Panc1 (cell line): ENCODE results near the gene TMSB4Y. TPM values are rescaled to one million over a fixed set of nuclear protein-coding genes. Genes with fewer than 3 reads are reported as not detected.

Source experiments
- ATAC-seq: fragments of 200-7000 bp; cut with Tn5 transposase; 2 replicates; pipeline ENCODE4 v1.9.1; 2020; ENCODE audit warnings: mild to moderate bottlenecking, moderate library complexity
- Bru-seq: library from RNA; stranded (reverse); fragments of 400-500 nt; gene quantifications from one replicate; lab custom pipeline; 2021; lab: Mats Ljungman, UMichigan
- BruChase-seq, 2 experiments: library from RNA; stranded (reverse); fragments of 400-500 nt; gene quantifications; one replicate each; lab custom pipeline; 2021; lab: Mats Ljungman, UMichigan
- BruUV-seq: library from RNA; stranded (reverse); fragments of 400-500 nt; replicated peaks from 2 replicates; lab custom pipeline; 2021; lab: Mats Ljungman, UMichigan
- CTCF ChIA-PET: fragments of 300-600 bp; sonication (Branson Sonifier 250); formaldehyde crosslinking; loops from one replicate; lab custom pipeline; 2022; ENCODE audit warnings: antibody characterized with exemption; lab: Charles Lee
- POLR2A ChIA-PET: fragments of 300-600 bp; sonication (Branson Sonifier 250); formaldehyde crosslinking; loops from one replicate; lab custom pipeline; 2022; ENCODE audit warnings: antibody characterized with exemption; lab: Charles Lee
- DNase-seq: peaks from one replicate; pipeline ENCODE4 v3.0.0-alpha.2; 2010; ENCODE audit warnings: low read depth, low spot score
- H3K27ac ChIP-seq: 2 replicates; pipeline ENCODE4 v1.5.1; 2011; ENCODE audit warnings: mild to moderate bottlenecking, low read length, inconsistent platforms
- H3K27me3 ChIP-seq: fragments of 200-500 bp; sonication (Bioruptor generic); 2 replicates; pipeline ENCODE4 v1.6.0; 2014; ENCODE audit warnings: low read length, inconsistent platforms; ENCODE audit not compliant: control insufficient read depth, insufficient read depth
- H3K36me3 ChIP-seq: fragments of 200-500 bp; sonication (Bioruptor generic); 2 replicates; pipeline ENCODE4 v1.5.1; 2014; ENCODE audit warnings: inconsistent platforms, mild to moderate bottlenecking, low read length, moderate library complexity; ENCODE audit not compliant: control insufficient read depth, insufficient read depth
- H3K4me1 ChIP-seq: 2 replicates; pipeline ENCODE4 v1.5.1; 2011; ENCODE audit warnings: inconsistent platforms, mild to moderate bottlenecking, low read length, moderate library complexity; ENCODE audit not compliant: control insufficient read depth, insufficient read depth
- H3K4me3 ChIP-seq, 2 experiments: 2 replicates each; pipeline ENCODE4 v1.5.1; 2011 to 2012; ENCODE audit warnings: low read depth in 2 of 2, low read length in 2 of 2, mild to moderate bottlenecking in 2 of 2, inconsistent platforms in 1 of 2, moderate library complexity in 1 of 2
- H3K9me3 ChIP-seq: fragments of 200-500 bp; sonication (Bioruptor generic); 2 replicates; pipeline ENCODE4 v1.5.1; 2014; ENCODE audit warnings: low read depth, mild to moderate bottlenecking, inconsistent platforms, low read length, moderate library complexity; ENCODE audit not compliant: control insufficient read depth, insufficient read depth
- POLR2AphosphoS5 ChIP-seq: IDR thresholded peaks from 2 replicates; pipeline ENCODE4 v1.6.1; 2012; ENCODE audit warnings: mild to moderate bottlenecking, low read depth, low read length, moderate library complexity
- REST ChIP-seq, 2 experiments: IDR thresholded peaks; 2 replicates each; pipeline ENCODE4 v1.6.1; 2011 to 2012; ENCODE audit warnings: low read depth in 2 of 2, control low read depth in 1 of 2, low read length in 1 of 2, mild to moderate bottlenecking in 1 of 2, moderate library complexity in 1 of 2; ENCODE audit not compliant: insufficient read depth in 1 of 2
- SIN3A ChIP-seq: IDR thresholded peaks from 2 replicates; pipeline ENCODE4 v1.6.1; 2012; ENCODE audit warnings: low read depth, mild to moderate bottlenecking, low read length, moderate library complexity, borderline replicate concordance; ENCODE audit not compliant: insufficient read depth
- TCF7L2 ChIP-seq: IDR thresholded peaks from 2 replicates; pipeline ENCODE4 v1.6.1; 2011; ENCODE audit warnings: mild to moderate bottlenecking, low read depth, low read length, inconsistent platforms
- in situ Hi-C: cut with HindIII; loops from 2 replicates; pipeline ENCODE4 v1.10.0; 2016; ENCODE audit warnings: low sequenced_read_pairs, low pct_unique_long_range_greater_than_20kb
- intact Hi-C: fragments of 100-400 bp; cut with micrococcal nuclease; formaldehyde crosslinking; loops from one replicate; pipeline ENCODE4 v1.10.0; 2022; ENCODE audit not compliant: unreplicated experiment
- long read RNA-seq: library from polyadenylated mRNA; unstranded; transcript quantifications from one replicate; pipeline ENCODE4 v2.0.0, GENCODE V29; 2021; ENCODE audit not compliant: unreplicated experiment
- polyA plus RNA-seq: library from polyadenylated mRNA; unstranded; fragments of >200 nt; gene quantifications from one replicate; pipeline ENCODE4 v1.2.1, GENCODE V29; 2012; ENCODE audit warnings: missing spikeins; ENCODE audit not compliant: insufficient read length
- total RNA-seq: library from RNA; stranded (reverse); gene quantifications from one replicate; pipeline ENCODE4 v1.2.1, GENCODE V29; 2021; ENCODE audit not compliant: unreplicated experiment
- TF ChIP-seq, protein P1 (sequence below): fragments of 450-650 bp; IDR thresholded peaks from 2 replicates; pipeline ENCODE4 v1.5.1; 2017; ENCODE audit warnings: mild to moderate bottlenecking

The TMSB4Y gene
- total RNA-seq = not detected
- not detected for polyA plus RNA-seq
- Bru-seq, nascent RNA = not detected
- BruChase-seq, experiment 1, labeled RNA remaining after a 2-hour chase = not detected
- not detected for BruChase-seq, experiment 2, labeled RNA remaining after a 6-hour chase
- long read RNA-seq = 0 reads

- Histone ChIP-seq H3K27me3 (no peaks in the 10 kb centered on the region), H3K27ac (no peak within 1 kb of the TSS), H3K4me1 (no peaks in the 10 kb centered on the region), H3K4me3 (no peak within 1 kb of the TSS), H3K36me3 (no peaks in the 10 kb centered on the region), H3K9me3 (no peaks in the 10 kb centered on the region)
- BruUV-seq = no TSS peak
- ChIA-PET CTCF (no interaction called here), POLR2A (no interaction called here)
- in situ Hi-C loops (no loop called here), intact Hi-C loops (no loop called here)
- TF ChIP-seq, protein P1, sequence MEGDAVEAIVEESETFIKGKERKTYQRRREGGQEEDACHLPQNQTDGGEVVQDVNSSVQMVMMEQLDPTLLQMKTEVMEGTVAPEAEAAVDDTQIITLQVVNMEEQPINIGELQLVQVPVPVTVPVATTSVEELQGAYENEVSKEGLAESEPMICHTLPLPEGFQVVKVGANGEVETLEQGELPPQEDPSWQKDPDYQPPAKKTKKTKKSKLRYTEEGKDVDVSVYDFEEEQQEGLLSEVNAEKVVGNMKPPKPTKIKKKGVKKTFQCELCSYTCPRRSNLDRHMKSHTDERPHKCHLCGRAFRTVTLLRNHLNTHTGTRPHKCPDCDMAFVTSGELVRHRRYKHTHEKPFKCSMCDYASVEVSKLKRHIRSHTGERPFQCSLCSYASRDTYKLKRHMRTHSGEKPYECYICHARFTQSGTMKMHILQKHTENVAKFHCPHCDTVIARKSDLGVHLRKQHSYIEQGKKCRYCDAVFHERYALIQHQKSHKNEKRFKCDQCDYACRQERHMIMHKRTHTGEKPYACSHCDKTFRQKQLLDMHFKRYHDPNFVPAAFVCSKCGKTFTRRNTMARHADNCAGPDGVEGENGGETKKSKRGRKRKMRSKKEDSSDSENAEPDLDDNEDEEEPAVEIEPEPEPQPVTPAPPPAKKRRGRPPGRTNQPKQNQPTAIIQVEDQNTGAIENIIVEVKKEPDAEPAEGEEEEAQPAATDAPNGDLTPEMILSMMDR = no peak
- TF ChIP-seq TCF7L2 = no peak
- no peak for TF ChIP-seq REST (IDR thresholded peaks at IDR 0.05; ENCODE audit: insufficient read depth in 1 of 2, low read depth in 2 of 2, low read length in 1 of 2)
- no peak for TF ChIP-seq POLR2AphosphoS5
- no peak for TF ChIP-seq SIN3A
- ATAC-seq (no peak), DNase-seq (no peak)
Measured at GRCh38 chrY:13703568-13703968, at the start of gene TMSB4Y. Gene TMSB4Y, plus strand, starts transcription at chrY:13703899.

- H3K27ac ChIP-seq = no peak overlapping the region
- in situ Hi-C loops (no loop called here), intact Hi-C loops (no loop called here)
- no peaks in the 10 kb centered on the region for H3K36me3 ChIP-seq
- DNase-seq (no peak), ATAC-seq (no peak)
- H3K4me3 ChIP-seq = no peak overlapping the region
- CTCF ChIA-PET = no interaction called here
- H3K27me3 ChIP-seq = no peaks in the 10 kb centered on the region
- TF ChIP-seq POLR2AphosphoS5 = no peak
- TF ChIP-seq REST (IDR thresholded peaks at IDR 0.05; ENCODE audit: insufficient read depth in 1 of 2, low read depth in 2 of 2, low read length in 1 of 2) = no peak
- TF ChIP-seq TCF7L2 = no peak
- TF ChIP-seq SIN3A = no peak
- TF ChIP-seq, protein P1 = no peak
- POLR2A ChIA-PET = no interaction called here
- BruUV-seq = no TSS peak
- no peaks in the 10 kb centered on the region for H3K9me3 ChIP-seq
- H3K4me1 ChIP-seq = no peaks in the 10 kb centered on the region
Measured at GRCh38 chrY:13664162-13664561, 39.5 kb upstream of the TMSB4Y start.
